ELR (cell line): ENCODE results near the gene SLIT3.

ENCODE experiments used
- DNase-seq: peaks from one replicate; pipeline ENCODE4 v3.0.0-alpha.2; 2015; ENCODE audit warnings: low read depth

Gene SLIT3

DNA sequence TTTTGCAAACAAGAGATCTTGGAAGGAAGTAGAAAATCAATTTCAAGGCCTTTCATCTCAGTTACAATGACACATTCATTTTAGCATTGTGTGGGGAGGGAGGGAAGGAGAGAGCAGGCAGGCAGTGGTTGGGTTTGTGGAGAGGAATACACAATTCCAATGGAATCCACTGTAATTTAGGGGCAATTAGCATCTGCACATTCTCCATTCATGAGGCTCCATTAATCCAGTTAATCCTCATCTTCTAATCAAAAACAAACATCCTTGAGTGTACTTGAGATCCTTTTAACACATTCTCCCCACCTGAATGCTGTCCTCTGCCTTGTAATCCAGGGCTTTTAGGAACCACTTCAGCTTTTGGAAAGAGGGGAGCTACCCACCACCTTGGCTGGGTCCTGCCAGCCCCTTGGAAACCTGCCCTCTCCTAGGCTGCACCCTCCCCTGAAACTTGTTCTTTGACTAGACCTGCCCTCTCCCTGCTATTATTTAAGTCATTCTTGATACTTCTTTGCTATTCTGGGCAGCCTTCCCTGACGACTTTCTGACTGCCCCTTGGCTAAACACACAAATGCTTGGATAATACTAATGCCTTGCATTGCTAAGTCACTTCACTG is 271.2 kb downstream of the SLIT3 start:
- no peak for DNase-seq

DNA sequence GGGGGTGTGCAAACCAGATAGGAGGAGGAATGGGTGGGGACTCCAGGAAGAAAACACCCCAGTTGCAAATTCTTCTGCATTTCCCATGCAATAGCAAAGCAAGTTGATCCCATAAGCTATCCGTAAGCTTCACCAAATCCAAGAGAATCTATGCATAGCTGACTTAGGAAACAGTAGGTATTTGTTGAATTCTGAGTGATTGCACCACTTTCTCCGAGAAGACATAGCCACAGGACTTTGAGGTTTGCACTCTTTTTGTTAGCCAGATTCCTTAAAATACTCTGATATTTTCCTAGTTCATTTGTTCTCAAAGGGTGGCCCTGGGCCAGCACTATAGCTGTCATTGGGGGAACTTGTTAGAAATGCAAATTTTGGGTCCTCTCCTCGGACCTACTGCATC is 271.9 kb downstream of the SLIT3 start:
- DNase-seq = no peak

DNA sequence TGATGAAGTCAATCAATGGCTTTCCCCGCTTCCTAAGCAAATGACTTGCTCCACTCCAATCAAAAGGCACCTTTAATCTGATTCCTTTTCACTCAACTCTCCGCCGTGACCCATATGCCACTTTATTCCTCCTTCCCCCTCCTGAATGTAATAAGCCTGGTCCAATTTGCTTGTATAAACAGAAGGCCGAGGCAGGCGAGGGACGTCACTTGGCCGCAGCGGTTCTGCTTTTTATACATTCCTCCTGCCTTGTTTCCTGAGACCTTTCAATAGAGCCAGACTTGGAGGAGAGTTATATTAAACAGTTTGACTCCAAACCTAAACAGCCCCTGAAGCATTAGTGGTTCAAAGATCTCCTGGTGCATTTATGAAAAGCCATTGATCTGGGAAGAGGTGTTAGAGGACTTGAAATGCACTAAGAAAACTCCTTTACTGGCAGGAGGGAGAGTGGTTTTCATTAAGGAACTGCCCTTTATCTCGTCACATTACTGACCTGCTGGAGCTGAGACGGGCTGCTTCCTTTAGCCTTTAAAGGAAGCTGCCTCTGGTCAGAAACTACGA is 273.4 kb downstream of the SLIT3 start:
- DNase-seq = no peak

DNA sequence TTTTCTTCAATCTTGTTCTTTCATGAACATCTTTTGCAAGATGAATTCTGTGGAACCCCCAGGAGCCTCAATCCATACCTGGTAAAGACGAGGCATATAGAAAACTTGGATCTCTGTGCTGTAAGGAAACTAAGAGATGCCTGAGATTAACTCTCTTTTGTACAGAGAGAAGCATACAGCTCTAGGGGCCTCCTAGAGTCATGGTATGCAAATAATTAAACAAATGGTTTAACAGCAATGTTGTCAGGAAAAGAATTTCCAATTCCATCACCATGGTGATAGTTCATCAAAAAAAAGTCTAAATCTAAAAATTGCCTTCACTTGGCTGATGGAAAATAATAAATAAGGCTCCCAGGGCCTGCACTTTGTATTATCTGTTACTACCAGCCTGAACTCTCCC is 275.4 kb downstream of the SLIT3 start:
- no peak for DNase-seq

DNA sequence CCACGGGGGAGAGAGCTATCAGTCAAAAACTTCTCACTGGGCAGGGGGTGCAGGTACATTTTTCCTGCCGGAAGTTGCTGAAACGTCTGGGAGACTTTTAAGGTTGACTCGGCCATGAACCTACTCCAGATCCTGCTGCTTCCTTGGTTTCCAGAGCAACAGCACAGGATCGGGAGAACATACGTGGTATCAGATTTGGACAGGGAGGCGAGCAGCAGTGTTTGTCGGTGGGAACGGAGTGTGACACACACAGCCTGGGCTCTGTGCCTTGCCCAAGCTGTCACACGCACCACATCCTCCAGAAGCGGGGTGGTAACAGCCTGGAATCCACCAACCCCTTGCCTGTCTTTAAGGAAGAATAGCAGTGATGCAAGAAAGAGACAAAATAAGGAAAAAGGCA is 276.5 kb downstream of the SLIT3 start:
- no peak for DNase-seq

DNA sequence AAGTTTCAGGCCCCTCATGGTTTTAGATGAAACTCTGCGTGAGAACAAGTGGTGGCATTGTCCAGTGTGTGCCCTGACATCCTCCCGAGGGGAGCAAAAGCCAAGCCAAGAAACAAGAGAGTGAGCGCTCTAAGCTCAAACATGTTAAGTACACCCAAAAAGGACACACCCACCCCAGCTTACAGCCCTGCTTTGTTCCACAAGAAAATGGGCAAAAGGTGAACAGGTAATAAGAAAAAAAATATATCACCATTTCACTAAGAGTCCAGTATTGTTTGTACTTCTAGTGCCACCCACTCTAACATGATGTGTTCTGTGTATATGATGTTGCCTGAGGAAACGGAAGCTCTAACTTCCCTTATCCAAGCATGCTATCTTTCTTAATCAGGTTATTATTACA is 278.2 kb downstream of the SLIT3 start:
- no peak for DNase-seq

DNA sequence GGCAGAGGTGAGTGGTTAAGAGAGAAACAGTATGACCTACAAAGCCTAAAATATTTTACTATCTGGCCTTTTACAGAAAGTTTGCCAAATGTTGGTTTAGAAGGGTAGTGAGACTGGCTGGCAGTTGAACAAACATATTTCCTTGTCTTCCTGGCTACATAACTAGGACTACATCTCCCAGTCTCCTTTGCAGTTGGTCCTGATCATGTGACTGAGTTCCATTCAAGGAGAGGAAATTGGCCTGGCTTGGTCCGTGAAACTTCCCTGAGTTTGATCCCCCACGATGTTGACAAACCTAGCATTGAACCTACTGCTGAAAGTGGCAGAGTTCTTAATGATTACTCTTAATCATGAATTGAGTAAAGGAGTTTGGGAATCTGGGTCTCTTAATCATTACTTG is 280.8 kb downstream of the SLIT3 start:
- DNase-seq = peak; percentile 3

DNA sequence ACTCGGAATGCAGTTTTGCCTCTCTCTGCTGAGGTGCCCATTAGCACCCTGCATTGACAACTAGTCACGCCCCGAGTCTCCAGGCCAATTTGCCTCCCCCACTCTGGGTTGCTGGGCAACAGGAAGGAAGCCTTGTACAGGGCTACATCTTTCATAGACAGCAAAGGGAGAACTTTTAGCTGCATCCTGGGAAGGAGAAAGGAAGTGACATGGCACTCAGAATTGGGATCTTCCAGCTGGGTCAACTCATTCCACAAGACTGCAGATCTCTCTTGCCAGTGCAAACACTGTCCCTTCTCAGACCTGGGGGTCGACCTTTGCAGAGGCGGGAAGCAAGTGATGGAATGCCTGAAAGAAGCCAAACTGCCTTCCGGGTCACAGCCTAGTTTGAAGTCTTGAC is 282.0 kb downstream of the SLIT3 start:
- no peak for DNase-seq

DNA sequence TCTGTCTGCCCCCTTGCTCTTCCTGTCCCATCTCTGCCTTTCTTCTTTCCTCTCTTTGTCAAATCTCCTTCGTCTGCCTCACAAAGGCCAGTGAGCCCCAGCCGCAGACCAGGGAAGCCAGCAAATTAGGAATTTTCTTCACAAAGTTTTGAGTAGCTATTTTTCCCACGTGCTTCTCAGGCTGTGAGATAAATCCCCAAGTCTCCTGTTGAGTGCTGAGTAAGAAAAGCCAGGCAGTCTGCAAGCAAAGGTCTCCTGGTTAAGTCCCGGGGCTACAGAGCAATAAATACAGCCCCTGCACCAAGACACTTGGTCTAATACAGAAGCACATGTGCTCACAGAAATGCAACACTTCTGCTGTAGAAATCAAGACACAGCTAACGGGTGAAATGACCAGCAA is 284.9 kb downstream of the SLIT3 start:
- DNase-seq = no peak

DNA sequence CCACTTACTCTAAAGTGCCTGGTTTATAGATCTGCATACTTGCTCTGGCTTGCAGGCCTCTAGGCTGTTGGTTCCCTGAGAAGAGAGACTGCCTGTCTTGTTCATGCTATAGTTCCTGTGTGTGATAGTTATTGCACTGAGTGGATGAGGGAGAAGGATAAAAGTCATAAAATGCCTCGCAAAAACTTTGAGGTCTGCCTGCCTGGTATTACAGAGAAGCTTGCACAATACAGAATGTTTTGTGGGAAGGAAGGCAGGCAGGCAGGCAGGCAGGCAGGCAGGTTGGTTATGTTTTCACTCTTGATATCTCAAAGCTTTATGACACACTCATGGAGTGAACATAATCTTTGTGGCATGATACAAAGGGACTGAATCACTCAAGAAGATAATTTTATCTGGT is 287.1 kb downstream of the SLIT3 start:
- no peak for DNase-seq

DNA sequence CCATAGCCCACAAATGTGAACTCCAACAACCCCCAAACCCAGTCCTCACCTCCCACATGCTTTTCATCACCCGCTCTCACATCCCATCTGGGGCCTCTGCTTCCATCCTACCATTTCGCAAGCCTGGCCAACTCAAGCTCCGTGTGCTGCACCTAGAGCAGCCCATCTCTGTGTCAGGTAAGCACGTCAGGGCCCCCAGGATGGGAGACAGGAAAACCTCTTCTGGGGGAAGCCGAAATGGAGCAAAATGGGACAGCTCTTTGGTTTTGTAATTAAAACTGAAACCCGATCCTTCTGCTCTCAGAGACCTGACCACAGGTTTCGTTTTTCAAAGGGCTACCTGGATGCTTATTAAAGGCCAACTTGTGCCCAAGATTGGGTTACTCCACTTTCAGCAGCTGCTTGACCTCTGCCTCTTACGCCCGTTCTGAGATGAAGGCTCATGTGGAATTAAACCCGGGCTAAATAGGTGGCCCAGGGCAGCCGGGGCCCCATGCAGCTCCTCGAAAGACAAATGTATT is 287.7 kb downstream of the SLIT3 start:
- DNase-seq = no peak

DNA sequence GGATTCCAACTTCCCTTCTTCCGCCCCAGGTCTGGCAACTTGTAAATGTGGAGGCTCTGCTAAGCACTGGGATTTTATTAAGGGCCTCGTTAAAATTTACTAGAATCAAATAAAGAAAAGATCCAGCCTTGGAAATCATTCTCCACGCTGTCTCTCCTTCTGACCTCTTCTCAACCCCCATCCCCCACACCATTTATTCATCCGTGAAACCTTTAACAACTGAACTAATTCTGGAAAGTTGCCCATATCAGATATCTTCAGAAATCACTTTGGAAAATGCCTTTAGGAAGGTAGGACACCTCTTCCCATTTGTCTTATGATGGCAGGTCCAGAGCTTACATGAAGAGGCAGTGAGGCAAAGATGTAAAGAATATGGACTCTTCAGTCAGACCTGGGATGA is 288.5 kb downstream of the SLIT3 start:
- no peak for DNase-seq

DNA sequence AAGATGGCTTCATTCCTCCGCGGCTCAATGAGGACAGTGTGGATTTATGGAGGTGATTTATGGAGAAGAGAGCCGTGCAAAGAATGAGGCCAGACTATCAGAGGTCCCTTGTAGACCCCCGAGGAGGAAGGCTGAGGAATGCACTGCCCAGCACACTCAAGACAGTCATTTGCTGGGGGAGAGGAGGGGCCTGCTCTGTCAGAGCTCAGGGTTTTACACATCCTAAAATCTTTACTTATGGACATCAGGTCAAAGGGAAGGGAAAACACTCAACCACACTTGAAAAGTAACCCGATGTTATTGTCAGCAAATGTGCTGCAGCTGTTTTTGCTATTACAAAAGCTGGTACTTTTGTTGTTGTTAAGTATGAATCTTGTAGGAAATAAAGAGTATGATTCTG is 289.5 kb downstream of the SLIT3 start:
- no peak for DNase-seq

DNA sequence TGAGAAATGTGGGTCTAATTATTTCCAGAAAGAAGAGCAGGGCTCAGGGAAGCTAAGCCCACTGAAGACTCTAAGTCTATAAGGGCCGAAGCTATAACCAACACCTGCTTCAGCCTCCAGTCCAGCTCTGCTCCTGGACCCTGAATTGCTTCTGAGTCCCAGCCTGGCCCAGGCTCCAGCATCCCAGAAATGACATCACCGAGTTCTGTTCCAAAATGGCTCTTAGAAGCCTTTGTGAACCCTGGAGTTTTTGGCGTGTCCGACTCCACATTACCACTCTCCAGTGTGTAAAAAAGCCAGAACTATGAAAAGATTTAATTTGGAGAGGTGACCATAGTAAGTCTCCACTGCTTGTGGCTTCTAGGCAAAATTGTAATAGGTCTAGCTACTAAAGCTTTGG is 289.9 kb downstream of the SLIT3 start:
- DNase-seq = no peak

DNA sequence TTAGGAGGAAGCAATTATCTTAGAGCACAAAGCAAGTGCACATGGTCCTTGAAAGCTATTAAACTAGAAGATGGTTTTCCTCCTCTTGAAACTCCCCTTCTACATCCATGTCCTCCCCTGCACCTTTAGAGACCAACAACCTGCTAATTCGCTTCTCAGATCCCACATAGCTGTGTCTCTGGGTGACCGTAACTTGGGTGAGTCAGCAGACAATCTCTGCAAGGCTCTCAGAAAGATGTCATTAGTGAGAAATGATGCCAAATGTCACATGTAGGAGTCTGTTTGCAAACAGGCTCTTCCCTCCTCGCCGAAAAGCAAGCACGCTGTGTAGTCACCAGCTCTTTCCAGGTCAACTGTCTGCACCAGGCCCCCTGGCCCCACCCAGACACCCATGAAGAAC is 291.8 kb downstream of the SLIT3 start:
- DNase-seq = no peak

DNA sequence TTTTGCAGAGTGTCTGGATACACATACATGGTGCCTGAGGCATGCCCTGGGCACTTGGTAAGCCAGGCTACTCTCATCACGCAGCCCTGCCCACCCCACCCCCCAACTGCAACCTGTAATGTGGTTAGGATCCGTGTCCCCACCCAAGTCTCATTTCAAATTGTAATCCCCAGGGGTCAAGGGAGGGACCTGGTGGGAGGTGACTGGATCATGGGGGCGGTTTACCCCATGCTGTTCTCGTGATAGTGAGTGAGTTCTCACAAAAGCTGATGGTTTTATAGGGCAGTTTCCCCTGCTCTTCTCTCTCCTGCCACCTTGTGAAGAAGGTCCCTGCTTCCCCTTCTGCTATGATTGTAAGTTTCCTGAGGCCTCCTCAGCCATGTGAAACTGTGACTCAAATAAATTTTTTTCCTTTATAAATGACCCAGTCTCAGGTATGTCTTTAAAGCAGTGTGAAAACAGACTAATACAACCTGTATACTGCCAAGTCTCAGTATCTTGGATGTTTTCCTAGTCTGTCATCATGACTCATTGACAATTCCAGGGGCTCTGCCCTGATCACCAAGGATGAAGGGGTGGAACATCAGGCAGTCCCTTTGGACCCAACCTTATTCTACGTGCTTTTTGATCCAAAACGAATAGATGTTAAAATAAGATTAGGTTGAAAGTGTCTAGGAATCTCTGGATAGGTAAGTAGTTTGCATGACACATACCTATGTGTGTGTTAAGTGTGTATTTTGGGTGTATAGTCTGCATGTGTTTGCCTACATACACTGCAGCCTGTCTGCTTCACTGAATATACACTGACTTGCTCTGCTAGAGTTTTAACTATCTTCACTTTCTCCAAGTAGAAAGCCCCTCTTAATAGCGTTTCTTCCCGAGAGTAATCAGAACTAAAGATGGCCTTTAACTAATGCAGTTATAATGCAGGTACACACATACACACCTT is 293.8 kb downstream of the SLIT3 start:
- peak; percentile 11 for DNase-seq

DNA sequence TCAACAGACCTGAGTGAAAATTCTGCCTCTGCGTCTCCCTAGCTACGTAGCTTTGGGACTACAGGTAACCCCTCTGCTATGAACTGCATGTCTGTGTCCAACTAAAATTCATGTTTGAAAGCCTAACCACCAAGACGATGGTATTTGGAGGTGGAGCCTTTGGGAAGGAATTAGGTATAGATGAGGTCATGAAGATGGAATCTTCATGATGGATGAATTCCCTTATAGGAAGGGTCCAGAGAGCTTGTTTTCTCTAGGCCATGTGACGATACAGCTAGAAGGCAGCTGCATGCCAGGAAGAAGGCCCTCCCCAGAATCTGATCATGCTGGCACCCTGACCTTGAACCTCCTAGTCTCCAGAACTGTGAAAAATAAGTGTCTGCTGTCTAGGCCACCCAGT is 296.4 kb downstream of the SLIT3 start:
- DNase-seq = no peak

DNA sequence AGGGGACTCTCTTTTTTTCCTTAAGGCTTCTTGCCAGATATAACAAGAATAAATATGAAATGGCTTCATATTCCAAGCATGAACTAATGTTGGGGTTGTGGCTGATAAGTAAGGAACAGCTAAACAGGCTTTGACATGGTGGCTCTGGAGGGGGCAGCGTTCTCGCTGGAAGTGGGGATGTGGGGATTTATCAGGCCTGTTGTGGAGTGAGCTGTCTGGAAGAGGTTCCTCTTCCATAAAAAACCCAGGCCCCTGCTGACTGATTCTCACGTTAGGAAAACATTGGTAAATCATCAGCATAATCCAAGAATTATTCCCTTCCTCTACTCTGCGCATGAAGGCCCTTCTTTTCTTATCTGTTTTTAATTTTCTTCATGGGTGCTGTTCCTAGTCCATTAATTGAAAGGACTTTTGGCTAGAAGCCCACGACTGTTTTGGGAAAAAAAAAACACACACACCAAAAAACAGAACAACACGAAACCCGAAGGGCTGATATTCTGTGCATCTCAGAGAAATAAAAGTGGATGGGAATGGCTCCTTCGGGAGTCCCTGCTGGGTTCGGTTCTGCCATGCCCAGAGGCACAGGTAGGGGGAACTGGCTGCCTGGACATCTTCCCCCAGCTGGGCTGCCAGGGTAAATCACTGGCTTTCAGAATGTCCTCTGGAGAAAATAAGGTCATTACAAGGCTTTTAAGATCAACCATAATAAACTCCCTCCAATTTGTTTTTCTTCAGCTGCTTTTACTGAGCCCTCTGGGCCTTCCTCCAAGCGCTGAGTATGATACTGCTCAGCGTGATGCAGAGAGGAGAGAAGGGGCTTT is 297.0 kb downstream of the SLIT3 start:
- no peak for DNase-seq

DNA sequence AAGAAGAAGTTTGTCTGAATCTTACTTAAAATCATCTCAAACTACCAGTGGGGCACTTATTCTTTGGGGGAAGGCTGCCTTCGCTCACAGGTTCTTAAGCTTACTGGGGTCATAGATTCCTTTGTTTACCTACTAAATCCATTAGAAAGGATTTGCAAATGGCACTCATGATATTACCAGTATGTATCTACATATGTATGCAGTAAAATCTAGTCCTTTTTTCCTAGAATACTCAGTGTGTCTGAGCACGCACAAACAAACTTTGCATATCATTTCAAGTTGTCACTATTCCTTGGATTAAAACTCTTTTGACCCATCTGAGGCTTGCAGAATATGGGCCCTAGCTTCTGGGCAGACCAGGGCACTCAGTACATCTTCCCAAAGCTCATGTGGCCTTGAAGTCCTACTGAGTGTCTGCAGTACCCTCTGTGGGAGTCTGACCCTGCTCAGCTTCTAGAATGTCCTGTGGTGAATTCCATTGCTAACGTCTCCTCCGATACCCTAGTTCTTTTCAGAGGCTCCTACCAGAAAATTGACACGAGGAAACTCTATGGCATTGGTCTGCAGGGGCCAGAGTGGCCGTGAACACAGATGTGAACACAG is 297.9 kb downstream of the SLIT3 start:
- no peak for DNase-seq

DNA sequence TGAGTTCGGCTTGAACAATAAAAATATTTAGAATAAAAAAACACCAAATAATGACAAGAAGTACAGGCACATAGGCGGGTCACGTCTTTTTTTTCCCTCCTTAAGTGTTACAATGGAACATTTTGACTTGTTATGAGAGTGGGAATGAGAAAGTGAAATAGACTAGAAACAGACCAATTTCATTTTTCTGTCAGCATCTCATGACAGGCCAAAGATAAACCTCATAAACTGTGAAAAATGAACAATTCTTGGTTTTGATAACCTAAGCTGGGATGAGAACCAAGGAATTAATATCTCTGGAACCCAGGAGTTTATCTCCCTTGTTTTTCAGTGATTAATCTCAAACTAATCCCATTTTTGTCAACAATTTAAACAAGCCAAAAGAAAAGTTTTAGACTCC is 299.5 kb downstream of the SLIT3 start:
- DNase-seq = no peak

DNA sequence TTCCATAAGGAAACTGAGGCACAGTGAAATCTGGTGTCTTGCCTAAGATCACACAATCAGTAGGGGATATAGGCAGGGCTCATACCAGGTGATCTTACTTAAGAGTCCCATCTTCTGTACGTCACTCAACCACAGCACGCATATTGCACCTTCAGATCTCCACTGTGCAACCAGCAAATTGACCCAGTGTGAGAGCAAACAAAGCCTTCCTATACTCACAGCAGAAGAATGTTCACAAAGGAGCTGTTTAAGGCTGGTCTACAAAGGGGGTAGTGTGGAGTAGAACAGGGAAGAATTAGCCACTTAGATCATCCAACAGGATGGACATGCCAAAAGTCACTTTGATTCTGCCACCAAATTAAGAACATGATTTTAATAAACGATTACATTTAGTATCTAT is 305.9 kb downstream of the SLIT3 start:
- DNase-seq = no peak

DNA sequence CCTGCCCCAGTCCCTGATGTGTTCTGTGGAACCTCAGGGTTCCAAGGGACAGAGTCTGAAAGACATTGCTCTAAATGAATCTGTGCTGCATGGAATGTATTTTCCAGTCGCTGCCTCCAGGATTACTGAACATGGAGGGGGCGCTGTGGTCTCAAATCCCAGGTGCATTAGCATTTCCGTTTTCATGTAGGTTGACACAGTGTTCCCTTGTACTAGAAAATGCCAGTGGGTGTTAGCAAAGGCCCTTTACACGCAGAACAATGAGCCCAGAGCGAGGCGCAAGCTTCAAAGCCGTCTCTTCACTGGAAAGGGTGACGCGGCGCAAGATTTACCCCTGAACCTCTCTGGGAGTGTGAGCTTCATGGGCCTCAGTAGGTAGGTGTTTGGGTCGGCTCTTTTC is 308.3 kb downstream of the SLIT3 start:
- DNase-seq = no peak
